Trophoblast cell (in vitro differentiated cells and primary cell): ENCODE results near the gene CADPS.

Experiments
- DNase-seq, 2 donors: peaks; one replicate each; pipeline ENCODE4 v3.0.0-alpha.2; 2016
- H2AFZ ChIP-seq: 2 replicates; pipeline ENCODE4 v1.6.1; 2013; ENCODE audit warnings: low read length, moderate library complexity, mild to moderate bottlenecking; ENCODE audit not compliant: insufficient read depth, poor library complexity
- H2AK5ac ChIP-seq: 2 replicates; pipeline ENCODE4 v1.6.1; 2013; ENCODE audit warnings: mild to moderate bottlenecking, low read length
- H2BK120ac ChIP-seq: 2 replicates; pipeline ENCODE4 v1.6.1; 2013; ENCODE audit warnings: low read length, mild to moderate bottlenecking, moderate library complexity; ENCODE audit not compliant: insufficient read depth, poor library complexity
- H2BK12ac ChIP-seq: 2 replicates; pipeline ENCODE4 v1.6.1; 2013; ENCODE audit warnings: mild to moderate bottlenecking, low read length, moderate library complexity
- H2BK5ac ChIP-seq: 2 replicates; pipeline ENCODE4 v1.6.1; 2013; ENCODE audit warnings: low read length, low read depth, moderate library complexity, mild to moderate bottlenecking; ENCODE audit not compliant: poor library complexity
- H3K14ac ChIP-seq: 2 replicates; pipeline ENCODE4 v1.6.1; 2013; ENCODE audit warnings: mild to moderate bottlenecking, low read length
- H3K18ac ChIP-seq: 2 replicates; pipeline ENCODE4 v1.6.1; 2013; ENCODE audit warnings: mild to moderate bottlenecking, low read length
- H3K23ac ChIP-seq: 2 replicates; pipeline ENCODE4 v1.6.1; 2013; ENCODE audit warnings: low read length
- H3K27ac ChIP-seq: 2 replicates; pipeline ENCODE4 v1.5.1; 2013; ENCODE audit warnings: low read depth, mild to moderate bottlenecking, inconsistent platforms, low read length, moderate library complexity
- H3K27me3 ChIP-seq: 2 replicates; pipeline ENCODE4 v1.6.1; 2013; ENCODE audit warnings: inconsistent platforms, mild to moderate bottlenecking, low read length, moderate library complexity; ENCODE audit not compliant: insufficient read depth
- H3K36me3 ChIP-seq, 2 experiments: 1 replicate in 1 of 2; 2 replicates in 1 of 2; pipeline ENCODE4 v1.6.1; 2013; ENCODE audit warnings: low read length in 2 of 2, mild to moderate bottlenecking in 2 of 2, moderate library complexity in 1 of 2; ENCODE audit not compliant: insufficient read depth in 2 of 2, control insufficient read depth in 1 of 2
- H3K4ac ChIP-seq: 2 replicates; pipeline ENCODE4 v1.6.1; 2013; ENCODE audit warnings: low read depth, mild to moderate bottlenecking, low read length, moderate library complexity
- H3K4me1 ChIP-seq, 2 experiments: 1 replicate in 1 of 2; 2 replicates in 1 of 2; pipeline ENCODE4 v1.6.1; 2013; ENCODE audit warnings: low read length in 2 of 2, mild to moderate bottlenecking in 2 of 2, moderate library complexity in 1 of 2; ENCODE audit not compliant: insufficient read depth in 2 of 2, control insufficient read depth in 1 of 2
- H3K4me2 ChIP-seq: 2 replicates; pipeline ENCODE4 v1.6.1; 2013; ENCODE audit warnings: inconsistent platforms, mild to moderate bottlenecking, low read length, moderate library complexity
- H3K4me3 ChIP-seq: 2 replicates; pipeline ENCODE4 v1.5.1; 2013; ENCODE audit warnings: mild to moderate bottlenecking, low read depth, low read length, inconsistent platforms
- H3K79me1 ChIP-seq: one replicate; pipeline ENCODE4 v1.6.1; 2013; ENCODE audit warnings: low read length
- H3K79me2 ChIP-seq: 2 replicates; pipeline ENCODE4 v1.6.1; 2013; ENCODE audit warnings: low read length, mild to moderate bottlenecking; ENCODE audit not compliant: control insufficient read depth, insufficient read depth, poor library complexity
- H3K9ac ChIP-seq: 2 replicates; pipeline ENCODE4 v1.6.1; 2013; ENCODE audit warnings: mild to moderate bottlenecking, low read length
- H3K9me3 ChIP-seq: 2 replicates; pipeline ENCODE4 v1.6.1; 2013; ENCODE audit warnings: low read depth, mild to moderate bottlenecking, control low read depth, inconsistent platforms, low read length; ENCODE audit not compliant: insufficient read depth
- H4K12ac ChIP-seq: 2 replicates; pipeline ENCODE4 v1.6.1; 2013; ENCODE audit warnings: low read depth, mild to moderate bottlenecking, low read length, moderate library complexity
- H4K8ac ChIP-seq: 2 replicates; pipeline ENCODE4 v1.6.1; 2013; ENCODE audit warnings: low read depth, mild to moderate bottlenecking, low read length, moderate library complexity
- H4K91ac ChIP-seq: one replicate; pipeline ENCODE4 v1.6.1; 2013; ENCODE audit warnings: low read depth, mild to moderate bottlenecking, low read length, moderate library complexity
- WGBS: extraction: QIAGEN DNeasy Blood & Tissue Kit; methylation state at CpG from one replicate; pipeline ENCODE4 v1.1.7; 2013; ENCODE audit warnings: missing lambda C conversion rate; ENCODE audit not compliant: insufficient read length, insufficient coverage; ENCODE audit errors: extremely low coverage; 5-methylcytosine and 5-hydroxymethylcytosine counted together

Gene CADPS

GRCh38 chr3:62771331-62772072 is 103.7 kb downstream of the CADPS start:
- H4K12ac ChIP-seq: no peak overlapping the region
- no peaks in the 10 kb centered on the region for H3K9me3 ChIP-seq
- H3K4me2 ChIP-seq: no peak overlapping the region
- no peaks in the 10 kb centered on the region for H3K79me2 ChIP-seq
- no peak overlapping the region for H2AFZ ChIP-seq
- no peak for DNase-seq
- no peak overlapping the region for H3K23ac ChIP-seq
- H3K9ac ChIP-seq: no peak overlapping the region
- WGBS: no CpG with 5 or more reads among the region's 7 CpGs
- no peak overlapping the region for H4K8ac ChIP-seq
- H3K27ac ChIP-seq: no peak overlapping the region
- no peaks in the 10 kb centered on the region for H3K36me3 ChIP-seq
- H3K27me3 ChIP-seq: no peaks in the 10 kb centered on the region
- H2BK5ac ChIP-seq: no peak overlapping the region
- H3K14ac ChIP-seq: no peak overlapping the region
- H2AK5ac ChIP-seq: no peak overlapping the region
- H3K4me3 ChIP-seq: no peak overlapping the region
- no peaks in the 10 kb centered on the region for H3K79me1 ChIP-seq
- no peak overlapping the region for H3K18ac ChIP-seq
- no peak overlapping the region for H2BK120ac ChIP-seq
- H3K4me1 ChIP-seq: no peaks in the 10 kb centered on the region
- H3K4ac ChIP-seq: no peak overlapping the region
- H4K91ac ChIP-seq: no peak overlapping the region
- no peak overlapping the region for H2BK12ac ChIP-seq

GRCh38 chr3:62768896-62769295 is 106.3 kb downstream of the CADPS start:
- H4K12ac ChIP-seq: no peak overlapping the region
- H3K79me1 ChIP-seq: no peaks in the 10 kb centered on the region
- H4K91ac ChIP-seq: no peak overlapping the region
- H3K4me2 ChIP-seq: no peak overlapping the region
- H3K9me3 ChIP-seq: no peaks in the 10 kb centered on the region
- H2AK5ac ChIP-seq: no peak overlapping the region
- H3K27me3 ChIP-seq: no peaks in the 10 kb centered on the region
- H2BK12ac ChIP-seq: no peak overlapping the region
- no peaks in the 10 kb centered on the region for H3K4me1 ChIP-seq
- H3K4me3 ChIP-seq: no peak overlapping the region
- no peaks in the 10 kb centered on the region for H3K36me3 ChIP-seq
- H2AFZ ChIP-seq: no peak overlapping the region
- H3K27ac ChIP-seq: no peak overlapping the region
- H3K9ac ChIP-seq: no peak overlapping the region
- H3K23ac ChIP-seq: no peak overlapping the region
- no peaks in the 10 kb centered on the region for H3K79me2 ChIP-seq
- no peak overlapping the region for H2BK120ac ChIP-seq
- DNase-seq: no peak
- H4K8ac ChIP-seq: no peak overlapping the region
- no peak overlapping the region for H2BK5ac ChIP-seq
- no CpG with 5 or more reads among the region's 2 CpGs for WGBS
- H3K4ac ChIP-seq: no peak overlapping the region
- no peak overlapping the region for H3K18ac ChIP-seq
- H3K14ac ChIP-seq: no peak overlapping the region

- no peaks in the 10 kb centered on the region for H3K79me2 ChIP-seq
- H3K4me1 ChIP-seq: no peaks in the 10 kb centered on the region
- H2BK12ac ChIP-seq: no peak overlapping the region
- H3K9me3 ChIP-seq: no peaks in the 10 kb centered on the region
- no peak overlapping the region for H3K27ac ChIP-seq
- H2BK5ac ChIP-seq: no peak overlapping the region
- H2AFZ ChIP-seq: no peak overlapping the region
- H3K4me2 ChIP-seq: no peak overlapping the region
- H3K9ac ChIP-seq: no peak overlapping the region
- DNase-seq: no peak
- no peaks in the 10 kb centered on the region for H3K79me1 ChIP-seq
- no peaks in the 10 kb centered on the region for H3K36me3 ChIP-seq
- H3K18ac ChIP-seq: no peak overlapping the region
- H3K23ac ChIP-seq: no peak overlapping the region
- H4K91ac ChIP-seq: no peak overlapping the region
- H3K4me3 ChIP-seq: no peak overlapping the region
- no peak overlapping the region for H2BK120ac ChIP-seq
- WGBS: no CpG with 5 or more reads among the region's 1 CpG
- no peak overlapping the region for H3K4ac ChIP-seq
- H3K27me3 ChIP-seq: no peaks in the 10 kb centered on the region
- H3K14ac ChIP-seq: no peak overlapping the region
- no peak overlapping the region for H2AK5ac ChIP-seq
- no peak overlapping the region for H4K8ac ChIP-seq
- no peak overlapping the region for H4K12ac ChIP-seq
Observed at GRCh38 chr3:62761711-62762110, 113.5 kb downstream of the CADPS start.

DNA sequence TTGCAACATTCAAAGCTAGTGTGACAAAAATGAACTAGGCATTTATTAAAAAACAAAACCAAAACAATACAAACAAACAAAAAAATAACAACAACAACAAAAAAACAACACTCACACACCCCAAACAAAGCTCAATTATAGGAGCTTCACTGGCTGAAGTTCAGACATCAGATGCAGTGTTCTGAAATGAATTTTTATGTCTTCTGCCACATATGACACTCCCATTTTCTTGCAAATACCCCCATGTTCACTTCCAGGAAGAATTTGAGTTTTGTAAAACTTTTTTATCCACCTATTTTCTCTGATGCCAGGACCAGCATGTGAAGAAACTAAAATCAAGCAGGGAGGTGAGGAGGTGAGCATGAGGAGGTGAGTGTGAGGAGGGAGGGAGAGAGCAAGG is 113.9 kb downstream of the CADPS start:
- no peak overlapping the region for H3K4me2 ChIP-seq
- no peaks in the 10 kb centered on the region for H3K9me3 ChIP-seq
- H4K8ac ChIP-seq: no peak overlapping the region
- no peaks in the 10 kb centered on the region for H3K27me3 ChIP-seq
- no peak overlapping the region for H3K27ac ChIP-seq
- no peak overlapping the region for H2AK5ac ChIP-seq
- H2BK120ac ChIP-seq: no peak overlapping the region
- no peak overlapping the region for H3K4ac ChIP-seq
- no peaks in the 10 kb centered on the region for H3K79me1 ChIP-seq
- no peak overlapping the region for H4K91ac ChIP-seq
- H3K23ac ChIP-seq: no peak overlapping the region
- H3K9ac ChIP-seq: no peak overlapping the region
- no peak for DNase-seq
- H3K4me3 ChIP-seq: no peak overlapping the region
- no peaks in the 10 kb centered on the region for H3K36me3 ChIP-seq
- no peak overlapping the region for H2AFZ ChIP-seq
- H3K18ac ChIP-seq: no peak overlapping the region
- no peak overlapping the region for H3K14ac ChIP-seq
- no peaks in the 10 kb centered on the region for H3K79me2 ChIP-seq
- no peaks in the 10 kb centered on the region for H3K4me1 ChIP-seq
- no peak overlapping the region for H2BK5ac ChIP-seq
- no peak overlapping the region for H2BK12ac ChIP-seq
- H4K12ac ChIP-seq: no peak overlapping the region
